HTERT RPE-1 (cell line): ENCODE measurements around the gene FAM184B.
"Not testable (repeated sequence)": the region's sequence is repeated elsewhere in the genome, so short reads cannot be mapped to it uniquely, and the experiment has no call there.

Source experiments
- in situ Hi-C: fragments of 300-500 bp; cut with MboI; formaldehyde crosslinking; loops from 4 replicates; pipeline ENCODE4 v1.14.3; 2020; ENCODE audit warnings: low sequenced_read_pairs

Gene FAM184B

DNA sequence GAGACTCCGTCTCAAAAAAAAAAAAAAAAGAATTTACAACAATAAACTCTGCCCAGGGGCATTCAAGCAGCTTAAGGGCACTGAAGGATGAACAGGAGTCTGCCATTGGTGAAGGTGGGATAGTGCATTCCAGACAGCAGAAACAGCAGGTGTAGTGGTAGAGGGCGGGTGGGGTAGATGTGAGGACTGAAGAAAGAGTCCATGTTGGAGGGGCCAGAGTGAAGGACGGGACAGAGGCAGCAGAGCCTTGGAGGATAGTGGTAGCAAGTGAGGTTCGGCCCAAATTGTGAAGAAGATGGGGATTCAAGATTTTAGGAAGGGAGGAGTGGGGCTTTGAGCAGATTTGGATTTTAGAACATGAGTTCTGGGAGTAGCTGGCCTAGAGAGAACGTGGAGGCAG, 91.3 kb downstream of the FAM184B start:
- in situ Hi-C loops, result no loop called here

DNA sequence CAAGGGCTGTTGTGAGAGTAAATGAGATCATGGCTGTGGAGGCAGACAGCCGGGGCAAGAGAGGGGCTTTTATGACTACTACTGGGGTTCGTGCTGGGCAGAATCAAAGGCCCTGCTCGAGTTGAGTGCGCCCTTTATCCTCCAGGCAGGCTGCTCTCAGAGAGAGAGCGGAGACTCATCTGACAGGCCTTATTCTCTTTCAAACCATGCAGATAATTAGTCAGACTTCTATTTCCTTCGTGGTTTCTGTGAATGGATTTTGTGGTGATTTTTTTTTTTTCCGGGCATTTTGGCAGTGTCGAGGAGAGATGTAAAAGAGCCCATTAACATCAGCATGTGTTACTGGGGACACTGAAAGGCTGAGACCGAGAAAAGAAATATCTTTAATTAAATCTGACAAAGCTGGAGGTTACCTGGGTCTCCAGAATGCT, 93.4 kb downstream of the FAM184B start:
- in situ Hi-C loops, result no loop called here

DNA sequence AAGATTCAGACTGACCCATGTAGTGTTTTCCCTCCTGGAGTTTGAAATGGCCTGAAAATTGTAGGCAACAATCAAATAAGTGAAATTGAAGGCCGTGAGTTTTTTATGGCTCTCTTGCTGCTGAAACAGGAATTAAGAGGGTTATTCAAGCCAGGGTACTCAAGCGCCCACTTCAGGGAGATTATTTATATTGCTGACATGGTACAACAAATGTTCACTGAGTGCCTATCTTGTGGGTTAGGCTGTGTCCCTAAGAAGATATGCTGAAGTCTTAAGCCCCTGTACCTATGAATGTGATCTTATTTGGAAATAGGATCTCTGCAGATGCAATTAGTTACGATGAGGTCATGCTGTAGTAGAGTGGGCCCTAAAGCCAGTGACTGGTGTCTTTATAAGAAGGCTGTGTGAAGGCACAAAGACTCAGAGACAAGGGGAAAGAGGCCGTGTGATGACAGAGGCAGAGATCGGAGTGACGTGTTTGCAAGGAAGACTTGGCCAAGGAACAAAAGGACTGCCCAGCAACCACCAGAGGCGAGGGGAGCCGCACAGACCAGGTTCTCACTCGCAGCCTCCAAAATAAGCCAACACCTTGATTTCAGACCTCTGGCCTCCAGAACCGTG, 94.1 kb downstream of the FAM184B start:
- in situ Hi-C loops, result no loop called here

DNA sequence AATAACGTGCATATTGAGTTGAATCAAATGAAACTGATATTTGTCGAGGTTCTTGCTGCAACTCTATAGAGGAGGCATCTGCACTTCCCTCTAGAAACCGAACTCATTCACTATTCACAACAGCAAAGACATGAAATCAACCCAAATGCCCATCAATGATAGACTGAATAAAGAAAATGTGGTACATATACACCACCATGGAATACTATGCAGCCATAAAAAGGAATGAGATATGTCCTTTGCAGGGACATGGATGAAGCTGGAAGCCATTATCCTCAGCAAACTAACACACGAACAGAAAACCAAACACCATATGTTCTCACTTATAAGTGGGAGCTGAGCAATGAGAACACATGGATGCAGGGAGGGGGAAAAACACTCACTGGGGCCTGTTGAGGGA, 96.8 kb downstream of the FAM184B start:
- in situ Hi-C loops, result not testable (repeated sequence)

- in situ Hi-C loops, result no loop called here
These were observed 99.2 kb downstream of the FAM184B start for GRCh38 chr4:17682222-17682566.

- in situ Hi-C loops, result no loop called here
These were observed 99.9 kb downstream of the FAM184B start for GRCh38 chr4:17681281-17682221.

GRCh38 chr4:17680559-17681280, 100.7 kb downstream of the FAM184B start:
- in situ Hi-C loops, result no loop called here

- in situ Hi-C loops, result no loop called here
These were observed 111.0 kb downstream of the FAM184B start for GRCh38 chr4:17670423-17670822.

DNA sequence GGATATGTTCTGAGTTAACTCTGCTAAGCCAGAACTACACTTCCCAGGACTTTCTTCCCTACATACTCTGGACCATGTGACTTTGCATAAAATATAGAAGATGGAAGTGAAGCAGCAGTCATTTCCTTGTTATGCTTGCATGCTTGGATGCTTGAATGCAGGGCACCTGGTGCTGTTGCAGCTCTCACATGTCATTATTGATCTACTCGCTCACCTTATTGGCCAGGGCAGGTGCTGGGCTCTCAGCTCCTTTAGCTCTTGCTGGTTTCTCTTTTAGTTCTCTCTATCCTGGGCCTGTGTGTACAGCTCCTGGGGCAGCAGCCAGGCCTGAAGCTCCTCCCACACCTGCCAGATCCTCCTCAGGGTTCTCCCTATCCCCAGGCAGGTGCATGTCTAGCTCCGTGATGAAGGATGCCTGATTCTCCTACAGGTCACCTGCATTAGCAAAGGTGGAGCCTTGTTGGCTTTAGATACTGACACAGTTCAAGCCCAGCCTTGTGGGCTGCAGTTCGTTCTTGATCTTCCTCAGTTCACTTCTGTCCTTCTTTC, 113.7 kb downstream of the FAM184B start:
- in situ Hi-C loops, result no loop called here

- in situ Hi-C loops, result no loop called here
These were observed 114.2 kb downstream of the FAM184B start for GRCh38 chr4:17667253-17667652.

DNA sequence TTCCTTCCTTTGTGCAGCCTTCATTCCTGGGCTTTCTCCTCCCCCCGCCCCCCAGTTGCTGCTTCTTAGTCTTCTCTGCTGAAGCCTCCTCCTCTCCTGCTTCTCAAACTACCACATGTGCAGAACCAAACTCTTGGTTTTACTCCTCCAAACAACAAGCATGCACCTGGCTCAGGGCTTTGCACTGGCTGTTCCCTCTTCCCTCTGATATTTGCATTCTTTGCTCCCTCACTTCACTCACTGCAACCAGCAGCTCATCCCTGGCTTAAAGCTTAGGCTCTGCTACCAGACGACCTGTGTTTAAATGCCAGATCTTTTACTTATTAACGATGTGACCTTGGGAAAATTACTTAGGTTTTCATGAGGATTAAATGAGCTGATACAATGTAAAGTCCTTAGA, 115.6 kb downstream of the FAM184B start:
- in situ Hi-C loops, result no loop called here

- in situ Hi-C loops, result no loop called here
These were observed 116.1 kb downstream of the FAM184B start for GRCh38 chr4:17665346-17665745.

GRCh38 chr4:17664755-17665154, 116.7 kb downstream of the FAM184B start:
- in situ Hi-C loops, result no loop called here

DNA sequence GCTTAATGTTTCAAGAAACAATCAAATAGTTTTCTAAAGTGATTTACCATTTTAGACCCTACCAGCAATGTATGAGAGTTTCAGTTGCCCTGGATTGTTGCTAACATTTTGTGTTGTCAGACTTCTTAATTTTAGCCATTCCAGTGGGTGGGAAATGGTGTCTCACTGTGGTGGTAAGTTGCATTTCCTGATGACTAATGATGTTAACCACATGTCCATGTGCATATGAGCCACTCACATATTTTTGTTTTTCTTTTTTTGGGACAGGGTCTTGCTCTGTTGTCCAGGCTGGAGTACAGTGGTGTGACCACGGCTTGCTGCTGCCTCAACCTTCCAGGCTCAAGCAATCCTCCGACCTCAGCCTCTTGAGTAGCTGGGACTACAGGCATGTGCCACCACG, 118.7 kb downstream of the FAM184B start:
- in situ Hi-C loops, result no loop called here

- in situ Hi-C loops, result not testable (repeated sequence)
These were observed 122.2 kb downstream of the FAM184B start for GRCh38 chr4:17659196-17659595.

GRCh38 chr4:17657849-17658248, 123.6 kb downstream of the FAM184B start:
- in situ Hi-C loops, result no loop called here

- in situ Hi-C loops, result no loop called here
These were observed 124.3 kb downstream of the FAM184B start for GRCh38 chr4:17657090-17657489.

- in situ Hi-C loops, result no loop called here
These were observed 126.7 kb downstream of the FAM184B start for GRCh38 chr4:17654701-17655100.

GRCh38 chr4:17650406-17650805, 131.0 kb downstream of the FAM184B start:
- in situ Hi-C loops, result no loop called here

DNA sequence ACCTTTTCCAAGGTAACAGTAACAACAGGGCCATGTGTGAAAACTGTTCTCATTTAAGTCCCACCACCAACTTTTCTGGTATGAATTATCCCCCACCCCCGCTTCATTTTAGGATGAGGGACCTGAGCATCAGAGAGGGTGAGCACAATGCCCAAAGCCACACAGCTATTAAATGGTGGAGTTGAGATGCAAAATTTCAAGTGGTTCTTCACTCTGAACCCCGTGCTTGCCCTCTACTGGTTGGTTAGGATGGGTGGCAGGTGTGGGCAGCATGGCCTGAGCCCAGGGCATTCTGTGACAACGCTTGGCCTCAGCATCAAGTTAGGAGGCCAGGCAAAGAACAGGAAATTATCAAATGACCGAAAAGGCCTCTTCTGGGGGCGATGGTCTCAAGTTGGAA, 133.5 kb downstream of the FAM184B start:
- in situ Hi-C loops, result no loop called here

DNA sequence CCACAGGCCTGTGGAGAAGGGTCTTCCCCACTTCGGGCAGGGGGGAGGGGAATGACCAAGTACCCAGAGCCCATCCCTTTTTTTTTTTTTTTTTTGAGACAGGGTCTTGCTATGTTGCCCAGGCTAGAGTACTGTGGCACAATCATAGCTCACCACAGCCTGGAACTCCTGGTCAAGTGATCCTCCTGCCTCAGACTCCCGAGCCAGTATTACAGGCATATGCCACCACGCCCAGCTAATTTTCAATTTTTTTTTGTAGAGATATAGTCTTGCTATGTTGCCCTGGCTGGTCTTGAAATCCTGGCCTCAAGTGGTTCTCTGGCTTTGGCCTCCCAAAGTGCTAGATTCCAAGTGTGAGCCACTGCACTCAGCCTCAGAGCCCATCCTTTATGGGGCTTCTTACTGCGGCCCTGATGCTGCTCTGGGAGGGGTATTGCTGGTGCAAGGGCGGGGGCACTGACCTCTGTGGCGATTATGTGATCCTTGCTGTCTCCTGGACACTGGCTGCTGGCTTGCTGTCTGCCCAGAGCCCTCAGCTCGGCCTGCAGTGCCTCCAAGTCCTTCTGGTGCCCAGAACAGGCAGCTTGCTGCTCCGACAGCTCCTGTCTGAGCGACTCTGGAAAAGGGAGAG, 134.1 kb downstream of the FAM184B start:
- in situ Hi-C loops, result no loop called here
